Upper lobe of left lung (tissue), 4 donors: Measurements from ENCODE around the gene APOOL.

Source experiments
- EP300 ChIP-seq, 4 donors: sonication (generic); formaldehyde crosslinking; IDR thresholded peaks; one replicate each; pipeline ENCODE4 v1.5.1; 2017; ENCODE audit warnings: antibody characterized with exemption in 4 of 4, control low read depth in 2 of 4
- POLR2A ChIP-seq, 4 donors: fragments of 450-650 bp; IDR thresholded peaks; one replicate each; pipeline ENCODE4 v1.5.1; 2016 to 2017; ENCODE audit warnings: antibody characterized with exemption in 4 of 4, mild to moderate bottlenecking in 2 of 4
- POLR2AphosphoS5 ChIP-seq, 2 donors: sonication (generic); formaldehyde crosslinking; IDR thresholded peaks; one replicate each; pipeline ENCODE4 v1.5.1; 2017; ENCODE audit warnings: antibody characterized with exemption in 2 of 2
- TF ChIP-seq, protein P1 (sequence below), 6 experiments: fragments of 450-650 bp in 4 of 6; fragments of 200-600 bp in 2 of 6; sonication (generic) in 2 of 6; IDR thresholded peaks; one replicate each; pipeline ENCODE4 v1.5.1; 2016 to 2019; ENCODE audit warnings: antibody characterized with exemption in 6 of 6

DNA sequence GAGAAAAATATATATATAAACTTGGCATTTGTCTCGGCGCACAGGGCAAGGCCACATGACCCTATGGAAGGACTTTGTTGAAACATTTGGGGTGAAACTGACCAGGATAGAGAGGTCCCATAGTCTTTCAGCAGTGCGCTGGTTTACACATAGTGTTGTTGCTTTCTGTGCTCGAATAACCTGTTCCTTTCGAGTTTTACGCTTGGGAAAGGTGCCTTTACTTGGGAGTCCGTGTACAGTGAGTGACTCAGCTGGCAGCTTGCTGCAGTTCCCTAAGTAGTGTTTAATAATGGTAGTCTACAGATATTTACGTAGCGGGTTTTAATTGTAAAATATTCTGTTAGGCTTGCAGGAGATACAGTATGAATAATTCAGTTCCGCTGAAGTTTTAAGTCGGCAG, 578 bp downstream of the APOOL start:
- TF ChIP-seq, protein P1, sequence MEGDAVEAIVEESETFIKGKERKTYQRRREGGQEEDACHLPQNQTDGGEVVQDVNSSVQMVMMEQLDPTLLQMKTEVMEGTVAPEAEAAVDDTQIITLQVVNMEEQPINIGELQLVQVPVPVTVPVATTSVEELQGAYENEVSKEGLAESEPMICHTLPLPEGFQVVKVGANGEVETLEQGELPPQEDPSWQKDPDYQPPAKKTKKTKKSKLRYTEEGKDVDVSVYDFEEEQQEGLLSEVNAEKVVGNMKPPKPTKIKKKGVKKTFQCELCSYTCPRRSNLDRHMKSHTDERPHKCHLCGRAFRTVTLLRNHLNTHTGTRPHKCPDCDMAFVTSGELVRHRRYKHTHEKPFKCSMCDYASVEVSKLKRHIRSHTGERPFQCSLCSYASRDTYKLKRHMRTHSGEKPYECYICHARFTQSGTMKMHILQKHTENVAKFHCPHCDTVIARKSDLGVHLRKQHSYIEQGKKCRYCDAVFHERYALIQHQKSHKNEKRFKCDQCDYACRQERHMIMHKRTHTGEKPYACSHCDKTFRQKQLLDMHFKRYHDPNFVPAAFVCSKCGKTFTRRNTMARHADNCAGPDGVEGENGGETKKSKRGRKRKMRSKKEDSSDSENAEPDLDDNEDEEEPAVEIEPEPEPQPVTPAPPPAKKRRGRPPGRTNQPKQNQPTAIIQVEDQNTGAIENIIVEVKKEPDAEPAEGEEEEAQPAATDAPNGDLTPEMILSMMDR (IDR thresholded peaks at IDR 0.05): no peak
- TF ChIP-seq POLR2AphosphoS5 (IDR thresholded peaks at IDR 0.05) (no peak), POLR2A (IDR thresholded peaks at IDR 0.05) (no peak), EP300 (IDR thresholded peaks at IDR 0.05) (no peak)
